Neutrophil (primary cell): ENCODE measurements around the gene TPBG.

Experiments
- H3K27ac ChIP-seq: fragments of 200-600 bp; sonication (generic); 2 replicates; pipeline ENCODE4 v1.5.1; 2016; ENCODE audit warnings: mild to moderate bottlenecking, moderate library complexity
- H3K27me3 ChIP-seq: fragments of 200-600 bp; sonication (generic); 2 replicates; pipeline ENCODE4 v1.6.0; 2016; ENCODE audit warnings: mild to moderate bottlenecking
- H3K36me3 ChIP-seq: fragments of 200-600 bp; sonication (generic); 2 replicates; pipeline ENCODE4 v1.5.1; 2017
- H3K4me1 ChIP-seq, 2 experiments: fragments of 200-600 bp in 1 of 2; sonication (generic) in 1 of 2; 1 replicate in 1 of 2; 2 replicates in 1 of 2; pipeline versions ENCODE4 v1.5.1 to v1.6.1; 2013 to 2016; ENCODE audit warnings: low read depth in 1 of 2, low read length in 1 of 2, mild to moderate bottlenecking in 1 of 2, moderate library complexity in 1 of 2; ENCODE audit not compliant: control insufficient read depth in 1 of 2, insufficient read depth in 1 of 2
- H3K4me3 ChIP-seq, 2 experiments: fragments of 200-600 bp in 1 of 2; sonication (generic) in 1 of 2; 1 replicate in 1 of 2; 2 replicates in 1 of 2; pipeline ENCODE4 v1.5.1; 2013 to 2016; ENCODE audit warnings: low read depth in 1 of 2, low read length in 1 of 2, mild to moderate bottlenecking in 1 of 2, moderate library complexity in 1 of 2
- H3K9me3 ChIP-seq: fragments of 200-600 bp; sonication (generic); 2 replicates; pipeline ENCODE4 v1.5.1; 2016
- TF ChIP-seq, protein P1 (sequence below): fragments of 200-600 bp; sonication (generic); IDR thresholded peaks from 2 replicates; pipeline ENCODE4 v1.5.1; 2016; ENCODE audit warnings: antibody characterized with exemption

Gene TPBG

DNA sequence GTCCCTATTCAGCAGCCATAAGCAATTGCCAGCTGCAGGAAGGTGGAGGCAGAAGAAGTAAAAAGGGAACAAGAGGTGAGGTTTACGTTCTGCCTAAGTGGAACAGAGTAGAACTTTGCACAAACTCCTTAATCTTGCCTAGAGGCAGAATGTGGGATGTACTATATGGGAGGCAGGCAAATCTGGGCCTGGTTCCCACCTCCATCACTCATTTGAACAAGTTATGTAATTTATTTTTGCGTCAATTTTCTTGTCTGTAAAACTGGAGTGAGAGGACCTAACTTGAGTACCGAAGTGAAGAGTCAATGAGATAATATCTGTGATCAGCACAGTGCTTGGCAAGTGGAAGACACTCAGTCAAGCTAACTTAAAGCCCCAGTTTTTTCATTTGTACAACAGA, 2.0 kb upstream of the TPBG start:
- H3K36me3 ChIP-seq: no peaks in the 10 kb centered on the region
- no peaks in the 10 kb centered on the region for H3K9me3 ChIP-seq
- peaks cover 8 to 20% of the 10 kb centered on the region in 2 experiments for H3K4me1 ChIP-seq
- no peak overlapping the region for H3K4me3 ChIP-seq
- no peak overlapping the region for H3K27ac ChIP-seq
- H3K27me3 ChIP-seq: peaks cover 76% of the 10 kb centered on the region
- TF ChIP-seq, protein P1, sequence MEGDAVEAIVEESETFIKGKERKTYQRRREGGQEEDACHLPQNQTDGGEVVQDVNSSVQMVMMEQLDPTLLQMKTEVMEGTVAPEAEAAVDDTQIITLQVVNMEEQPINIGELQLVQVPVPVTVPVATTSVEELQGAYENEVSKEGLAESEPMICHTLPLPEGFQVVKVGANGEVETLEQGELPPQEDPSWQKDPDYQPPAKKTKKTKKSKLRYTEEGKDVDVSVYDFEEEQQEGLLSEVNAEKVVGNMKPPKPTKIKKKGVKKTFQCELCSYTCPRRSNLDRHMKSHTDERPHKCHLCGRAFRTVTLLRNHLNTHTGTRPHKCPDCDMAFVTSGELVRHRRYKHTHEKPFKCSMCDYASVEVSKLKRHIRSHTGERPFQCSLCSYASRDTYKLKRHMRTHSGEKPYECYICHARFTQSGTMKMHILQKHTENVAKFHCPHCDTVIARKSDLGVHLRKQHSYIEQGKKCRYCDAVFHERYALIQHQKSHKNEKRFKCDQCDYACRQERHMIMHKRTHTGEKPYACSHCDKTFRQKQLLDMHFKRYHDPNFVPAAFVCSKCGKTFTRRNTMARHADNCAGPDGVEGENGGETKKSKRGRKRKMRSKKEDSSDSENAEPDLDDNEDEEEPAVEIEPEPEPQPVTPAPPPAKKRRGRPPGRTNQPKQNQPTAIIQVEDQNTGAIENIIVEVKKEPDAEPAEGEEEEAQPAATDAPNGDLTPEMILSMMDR: no peak

- Histone ChIP-seq H3K27me3 (peaks cover 81% of the 10 kb centered on the region), H3K4me1 (peaks cover 8 to 20% of the 10 kb centered on the region in 2 experiments), H3K36me3 (no peaks in the 10 kb centered on the region), H3K9me3 (no peaks in the 10 kb centered on the region), H3K4me3 (no peak overlapping the region), H3K27ac (no peak overlapping the region)
- TF ChIP-seq, protein P1: no peak
Observed at GRCh38 chr6:82362144-82362543, 1.5 kb upstream of the TPBG start.

- peaks cover 89% of the 10 kb centered on the region for H3K27me3 ChIP-seq
- H3K4me1 ChIP-seq: peaks cover 8 to 20% of the 10 kb centered on the region in 2 experiments
- TF ChIP-seq, protein P1: no peak
- H3K27ac ChIP-seq: no peak overlapping the region
- no peaks in the 10 kb centered on the region for H3K9me3 ChIP-seq
- no peaks in the 10 kb centered on the region for H3K36me3 ChIP-seq
- H3K4me3 ChIP-seq: no peak overlapping the region
Observed at GRCh38 chr6:82362878-82363427, 664 bp upstream of the TPBG start.

DNA sequence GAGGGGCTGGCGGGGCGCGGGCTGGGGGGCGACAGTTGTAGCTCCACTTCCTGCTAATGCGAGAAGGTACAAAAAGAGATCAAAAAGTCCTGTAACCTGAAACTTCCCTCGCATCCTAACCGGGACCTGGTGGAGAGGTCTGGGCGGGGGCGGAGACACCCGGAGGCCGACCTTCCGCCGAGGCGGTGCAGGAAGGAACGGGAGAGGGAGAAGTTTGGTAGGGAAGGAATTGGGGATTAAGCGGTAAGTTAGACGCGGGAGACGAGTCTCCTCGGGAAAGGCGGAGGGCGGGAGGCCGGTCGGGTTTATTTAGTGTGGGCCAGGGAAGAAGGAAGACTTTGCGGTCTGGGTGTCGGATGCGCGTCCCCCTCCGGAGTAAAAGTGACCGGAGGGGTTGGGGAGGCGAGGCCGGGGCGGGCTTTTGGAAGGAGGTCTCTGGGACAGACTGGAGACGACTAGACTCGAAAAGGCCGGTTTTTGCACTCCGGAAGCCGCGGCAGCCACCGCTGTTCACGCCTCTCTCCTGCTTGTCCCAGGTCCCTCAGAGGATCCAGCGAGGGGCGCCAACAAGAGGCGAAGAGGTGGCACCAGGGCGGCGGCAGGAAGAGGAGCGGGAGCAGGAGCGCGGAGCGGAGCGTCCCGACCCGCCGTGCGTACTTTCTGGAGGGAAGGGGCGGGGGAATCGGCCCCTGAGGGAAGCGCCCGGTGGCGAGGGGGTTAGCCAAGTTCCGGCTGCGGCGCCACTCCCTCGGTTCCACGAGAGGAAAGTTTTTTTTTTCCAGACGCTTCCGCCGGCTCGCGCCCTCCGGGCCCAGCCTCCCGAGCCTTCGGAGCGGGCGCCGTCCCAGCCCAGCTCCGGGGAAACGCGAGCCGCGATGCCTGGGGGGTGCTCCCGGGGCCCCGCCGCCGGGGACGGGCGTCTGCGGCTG, 734 bp downstream of the TPBG start:
- TF ChIP-seq, protein P1: no peak

GRCh38 chr6:82365016-82365795, 1.6 kb downstream of the TPBG start:
- TF ChIP-seq, protein P1: no peak
- H3K36me3 ChIP-seq: no peaks in the 10 kb centered on the region
- H3K4me3 ChIP-seq: peak overlapping the region; percentile 15 to 55
- no peak overlapping the region for H3K27ac ChIP-seq
- no peaks in the 10 kb centered on the region for H3K9me3 ChIP-seq
- H3K4me1 ChIP-seq: peaks cover 8 to 20% of the 10 kb centered on the region in 2 experiments
- H3K27me3 ChIP-seq: peaks cover 97% of the 10 kb centered on the region

More for the DNA sequence above, 734 bp downstream of the TPBG start:
- Histone ChIP-seq H3K9me3 (no peaks in the 10 kb centered on the region), H3K27me3 (peaks cover 99% of the 10 kb centered on the region), H3K36me3 (no peaks in the 10 kb centered on the region), H3K4me3 (peak overlapping the region; percentile 15 to 55), H3K4me1 (peaks cover 8 to 20% of the 10 kb centered on the region in 2 experiments), H3K27ac (no peak overlapping the region)
